Mesenteric fat pad (tissue), 1 donor: ENCODE measurements around the gene PRSS27. TPM values are rescaled to one million over a fixed set of nuclear protein-coding genes. Genes with fewer than 3 reads are reported as not detected.
A peak's percentile ranks its signal among the peaks of the same experiment; 100 is the strongest.
"Not testable (repeated sequence)": the region's sequence is repeated elsewhere in the genome, so short reads cannot be mapped to it uniquely, and the experiment has no call there.

Source experiments
- DNase-seq: peaks from one replicate; pipeline ENCODE4 v3.0.0-alpha.2; 2020; ENCODE audit warnings: low spot score
- total RNA-seq: library from RNA; stranded (reverse); fragmentation: NEBNext Ultra II Directional; extraction: Animal tissue kit (Norgen Biotek cat#: 25700); gene quantifications from one replicate; pipeline ENCODE4 v1.2.1, GENCODE V29; 2021
- donor health status: DM: yes; HTN: yes; CAD: no.

PRSS27 gene
- total RNA-seq, 1 donor from 2014 or later = 0.48 TPM

DNA sequence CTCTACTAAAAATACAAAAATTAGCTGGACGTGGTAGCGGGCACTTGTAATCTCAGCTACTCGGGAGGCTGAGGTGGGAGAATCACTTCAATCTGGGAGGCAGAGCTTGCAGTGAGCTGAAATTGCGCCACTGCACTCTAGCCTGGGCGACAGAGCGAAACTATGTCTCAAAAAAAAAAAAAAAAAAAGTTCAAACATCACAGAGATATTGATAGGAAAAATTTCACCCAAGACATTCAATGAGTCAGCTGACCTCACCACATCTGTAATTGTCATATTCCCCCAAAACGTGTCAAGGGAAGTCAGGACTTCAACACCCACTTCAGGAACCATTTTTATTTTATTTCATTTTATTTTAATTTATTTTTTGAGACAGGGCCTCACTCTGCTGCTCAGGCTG, 8.0 kb upstream of the PRSS27 start:
- no peak for DNase-seq

DNA sequence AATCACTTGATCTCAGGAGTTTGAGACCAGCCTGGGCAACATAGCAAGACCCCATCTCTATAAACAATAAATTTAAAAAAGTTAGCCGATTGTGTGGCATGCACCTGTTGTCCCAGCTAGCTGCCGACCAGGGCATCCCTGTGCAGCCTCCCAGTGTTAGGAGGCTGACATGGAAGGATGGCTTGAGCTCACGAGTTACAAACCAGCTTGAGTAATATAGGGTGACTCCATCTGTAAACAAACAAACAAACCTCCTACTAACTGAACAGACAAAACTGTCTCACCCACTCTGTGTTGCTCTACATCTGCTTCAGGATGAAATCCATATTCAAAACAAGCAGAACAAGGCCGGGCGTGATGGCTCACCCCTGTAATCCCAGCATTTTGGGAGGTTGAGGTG, 6.9 kb upstream of the PRSS27 start:
- no peak for DNase-seq

- no peak for DNase-seq
Measured at GRCh38 chr16:2724816-2725348, 4.9 kb upstream of the PRSS27 start.

DNA sequence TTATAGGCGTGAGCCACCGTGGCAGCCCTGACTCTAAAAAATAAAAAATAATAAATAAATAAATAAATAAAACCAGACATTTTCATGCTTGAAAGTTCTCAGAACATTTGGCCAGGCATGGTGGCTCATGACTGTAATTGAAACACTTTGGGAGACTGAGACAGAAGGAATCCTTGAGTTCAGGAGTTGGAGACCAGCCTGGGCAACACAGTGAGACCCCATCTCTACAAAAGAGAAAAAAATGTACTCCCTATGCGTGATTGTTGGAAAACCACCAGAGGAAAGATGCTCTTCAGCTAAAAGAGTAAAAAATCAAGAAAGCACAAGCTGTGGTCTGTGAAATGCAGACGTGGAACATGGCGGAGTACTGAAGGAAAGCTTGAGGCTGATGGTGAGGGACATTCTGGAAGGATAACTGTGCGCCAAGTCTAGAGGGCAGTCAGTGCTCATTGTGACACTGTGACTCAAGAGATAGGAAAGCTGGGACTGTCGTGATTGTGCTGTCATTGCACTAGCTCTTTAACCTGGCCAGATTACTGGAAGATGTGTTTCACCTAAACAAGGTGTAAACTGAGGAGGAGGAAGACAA, 4.2 kb upstream of the PRSS27 start:
- no peak for DNase-seq

- not testable (repeated sequence) for DNase-seq
Measured at GRCh38 chr16:2721634-2722173, 1.7 kb upstream of the PRSS27 start.

DNA sequence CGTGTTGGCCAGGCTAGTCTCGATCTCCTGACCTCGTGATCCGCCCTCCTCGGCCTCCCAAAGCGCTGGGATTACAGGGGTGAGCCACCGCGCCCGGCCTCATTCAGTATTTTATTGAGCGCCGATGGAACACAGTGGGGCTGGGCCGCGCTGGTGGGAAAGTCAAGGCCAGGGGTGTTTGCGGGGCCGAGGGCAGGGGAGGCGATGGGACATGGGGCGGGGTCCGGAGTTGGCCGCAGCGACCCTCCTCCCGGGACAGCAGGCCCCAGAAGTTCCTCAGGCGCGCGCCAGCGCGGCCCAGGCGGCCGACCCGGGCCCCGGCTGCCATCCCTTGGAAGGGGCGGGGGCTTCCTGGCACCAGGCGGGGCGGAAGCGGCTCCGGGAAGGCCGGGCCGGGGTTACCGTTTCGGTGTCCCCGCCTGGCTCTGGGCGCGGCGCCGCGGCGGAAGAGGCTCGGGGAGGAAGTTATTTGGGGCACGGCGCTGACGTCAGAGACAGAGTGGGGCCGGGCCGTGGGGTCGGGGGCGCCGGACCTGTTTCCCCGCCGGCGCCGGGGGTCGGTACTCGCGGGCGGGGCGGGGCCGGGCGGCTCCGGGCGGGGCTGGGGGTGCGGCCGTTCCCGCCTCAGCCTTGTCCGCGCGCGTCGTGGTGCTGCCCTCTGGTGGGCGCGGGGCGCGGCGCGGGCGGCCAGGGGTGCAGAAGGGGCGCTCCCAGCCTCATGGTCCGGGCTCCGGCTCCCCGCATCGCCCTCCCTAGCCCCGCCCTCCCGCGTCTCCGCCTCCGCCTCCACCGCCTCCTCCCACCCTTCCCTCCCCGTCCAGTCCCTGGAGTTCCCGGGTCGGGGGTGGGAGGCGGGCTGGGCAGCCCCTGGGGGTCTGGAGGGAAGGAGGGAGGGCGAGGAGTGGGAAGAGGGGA, 952 bp upstream of the PRSS27 start:
- peak; percentile 97 for DNase-seq

- no peak for DNase-seq
Measured at GRCh38 chr16:2719328-2720063, 528 bp downstream of the PRSS27 start.

DNA sequence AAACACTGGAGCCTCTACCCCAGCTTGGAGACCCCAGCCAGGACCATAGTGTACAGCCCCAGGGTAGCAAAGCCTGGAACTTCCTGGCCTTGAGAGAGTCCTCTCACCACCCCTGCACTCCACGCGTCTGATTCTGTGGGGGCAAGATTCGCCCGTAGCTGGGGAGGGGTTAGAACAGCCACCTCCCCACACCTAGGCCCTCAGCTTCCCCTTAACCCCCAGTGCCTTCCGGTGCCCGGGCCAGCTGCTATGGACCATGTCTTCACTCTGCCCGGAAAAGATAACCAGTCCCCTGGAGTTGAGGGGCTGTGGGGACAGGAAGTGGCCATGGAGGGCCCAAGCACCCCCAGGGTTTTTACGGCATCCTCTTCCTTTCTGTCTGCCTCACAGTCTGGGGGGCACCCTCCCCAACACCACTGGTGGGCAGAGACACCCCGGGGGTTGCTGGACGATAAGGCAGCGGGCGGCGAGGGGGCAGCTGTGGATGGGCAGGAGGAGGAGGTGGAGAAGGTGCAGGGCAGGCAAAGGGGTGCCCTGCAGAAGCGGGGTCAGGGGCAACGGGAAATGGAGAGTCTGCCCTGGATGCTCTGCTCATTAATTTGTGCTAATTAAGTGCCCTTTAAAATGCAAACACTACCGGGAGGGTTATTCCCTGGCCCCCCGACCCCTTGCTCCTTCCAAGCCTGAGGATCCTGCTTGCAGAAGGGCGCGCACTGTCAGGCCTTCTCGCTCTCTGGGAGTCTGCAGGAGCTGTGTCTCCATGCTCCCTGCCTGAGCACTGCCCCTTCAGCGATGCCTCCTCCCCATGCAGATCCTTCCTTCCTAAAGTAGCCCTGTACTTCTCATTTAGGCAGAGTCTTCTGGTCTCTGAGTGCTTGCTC, 2.4 kb downstream of the PRSS27 start:
- DNase-seq = no peak

DNA sequence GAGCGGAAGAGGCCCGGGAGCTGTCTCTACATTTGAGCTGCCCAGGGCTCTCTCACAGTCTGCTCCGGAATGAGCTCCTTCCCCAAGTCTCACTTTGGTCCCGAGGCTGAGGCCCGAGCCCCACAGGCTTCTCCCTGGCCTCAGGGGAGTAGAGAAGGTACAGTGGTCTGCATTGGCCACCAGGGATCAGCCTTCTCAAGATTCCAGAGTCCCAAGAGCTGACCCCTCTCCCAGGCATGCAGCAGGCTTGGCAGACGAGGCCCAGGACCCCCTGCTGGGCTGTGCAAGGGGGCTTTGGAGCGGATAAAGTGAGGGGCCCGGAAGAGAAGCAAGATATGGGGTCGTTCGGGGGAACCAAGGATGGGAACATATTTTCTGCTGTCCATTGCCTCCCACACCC, 3.1 kb downstream of the PRSS27 start:
- no peak for DNase-seq

DNA sequence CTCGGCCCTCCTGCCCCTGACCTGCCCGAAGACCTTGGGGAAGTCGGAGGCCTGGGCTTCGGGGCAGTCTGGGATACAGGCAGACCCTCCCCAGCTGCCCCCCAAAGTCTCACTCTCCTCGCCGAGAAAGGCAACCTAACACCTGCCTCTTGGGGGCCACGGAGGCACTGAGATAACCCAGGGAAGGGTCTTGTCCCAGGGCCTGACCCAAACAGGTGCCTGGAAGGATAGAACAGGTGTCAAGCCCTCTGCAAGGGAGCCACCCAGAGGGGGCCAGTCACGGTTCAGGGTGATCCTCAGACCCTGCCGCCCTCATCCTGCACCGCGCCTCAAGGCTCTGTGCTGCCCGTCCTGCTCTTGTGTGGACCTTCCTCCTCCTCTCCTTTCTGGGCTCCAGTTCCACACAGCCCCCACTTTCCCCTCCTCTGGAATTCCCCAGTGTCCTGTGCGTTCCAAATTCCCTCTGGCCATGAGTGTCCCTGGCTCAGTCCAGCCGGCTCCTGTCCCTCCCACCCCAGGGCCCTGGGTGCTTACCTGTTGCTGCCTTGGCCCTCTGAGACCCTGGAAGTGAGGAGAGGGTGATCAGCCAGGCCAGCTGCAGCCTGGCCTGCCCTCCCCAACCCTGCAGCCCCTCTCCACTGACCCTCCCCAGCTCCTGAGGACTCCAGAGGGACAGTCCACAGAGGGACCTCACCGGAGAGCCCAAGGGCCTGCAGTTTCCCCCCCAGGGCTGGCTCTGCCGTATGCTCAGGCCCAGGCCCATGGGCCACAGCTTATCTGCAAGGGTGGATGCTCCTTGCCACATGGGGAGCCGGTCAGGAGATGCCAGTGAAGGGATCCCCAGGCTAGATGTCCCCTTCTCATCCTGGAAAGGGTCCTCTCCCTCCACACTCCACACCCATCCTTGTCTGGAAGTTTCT, 3.8 kb downstream of the PRSS27 start:
- DNase-seq = no peak

DNA sequence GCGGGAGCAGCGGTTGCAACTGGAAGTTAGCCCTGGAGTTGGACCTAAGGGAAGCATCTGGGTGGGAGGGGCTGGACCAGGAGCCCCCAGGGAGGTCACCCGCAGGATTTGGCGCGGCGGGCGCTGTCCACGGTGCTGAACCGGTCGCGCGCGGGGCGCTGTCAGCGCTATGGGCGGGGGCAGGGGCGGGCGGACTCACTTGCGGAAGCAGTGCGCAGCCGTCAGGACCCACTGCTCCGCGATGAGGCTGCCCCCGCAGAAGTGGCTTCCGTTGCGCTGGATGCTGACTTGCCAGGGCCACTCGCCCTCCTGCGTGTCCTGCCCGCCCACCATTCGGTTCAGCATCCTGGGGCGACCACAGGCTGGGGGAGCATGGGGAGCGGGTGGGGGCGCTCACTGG, 4.5 kb downstream of the PRSS27 start:
- peak; percentile 93 for DNase-seq

- DNase-seq = no peak
Measured at GRCh38 chr16:2715064-2715463, 5.0 kb downstream of the PRSS27 start.

GRCh38 chr16:2713985-2714774, 5.8 kb downstream of the PRSS27 start:
- DNase-seq = no peak

DNA sequence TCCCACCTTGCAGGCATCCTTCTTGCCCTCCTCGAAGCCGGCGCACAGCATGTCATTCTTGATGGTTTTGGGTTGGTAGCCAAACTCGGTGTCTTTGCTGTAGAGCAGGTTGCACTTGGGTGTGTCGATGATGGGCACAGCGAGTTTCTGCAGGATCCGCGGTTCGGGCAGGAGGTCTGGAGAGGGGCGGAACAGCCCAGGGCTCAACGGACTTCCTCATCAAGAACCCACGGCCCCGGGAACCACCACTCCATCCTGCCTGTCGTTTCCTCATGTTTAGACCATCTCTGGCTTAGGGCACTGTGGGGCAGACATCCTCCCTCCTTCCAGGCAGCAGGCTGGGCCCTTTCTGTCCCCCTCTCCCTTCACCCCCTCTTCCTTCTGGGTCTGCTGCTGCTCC, 6.5 kb downstream of the PRSS27 start:
- DNase-seq = no peak

DNA sequence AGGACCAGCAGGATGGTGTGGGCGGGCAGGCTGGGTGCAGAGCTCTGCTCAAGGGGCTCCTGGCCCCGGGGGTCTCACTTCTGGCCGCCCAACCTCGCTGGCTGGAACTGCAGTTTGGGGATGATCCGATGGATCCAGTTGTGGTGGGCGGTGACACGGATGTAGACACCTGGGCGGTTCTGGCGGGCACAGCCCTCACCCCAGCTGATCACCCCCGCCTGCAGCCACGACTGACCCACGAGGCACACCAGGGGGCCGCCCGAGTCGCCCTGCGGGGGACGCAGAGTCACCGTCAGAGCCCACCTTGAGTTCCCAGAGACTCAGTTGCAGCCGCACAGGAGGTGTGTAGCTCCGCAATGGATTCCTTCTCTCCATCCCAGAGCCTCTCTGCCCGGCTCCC, 7.5 kb downstream of the PRSS27 start:
- no peak for DNase-seq

DNA sequence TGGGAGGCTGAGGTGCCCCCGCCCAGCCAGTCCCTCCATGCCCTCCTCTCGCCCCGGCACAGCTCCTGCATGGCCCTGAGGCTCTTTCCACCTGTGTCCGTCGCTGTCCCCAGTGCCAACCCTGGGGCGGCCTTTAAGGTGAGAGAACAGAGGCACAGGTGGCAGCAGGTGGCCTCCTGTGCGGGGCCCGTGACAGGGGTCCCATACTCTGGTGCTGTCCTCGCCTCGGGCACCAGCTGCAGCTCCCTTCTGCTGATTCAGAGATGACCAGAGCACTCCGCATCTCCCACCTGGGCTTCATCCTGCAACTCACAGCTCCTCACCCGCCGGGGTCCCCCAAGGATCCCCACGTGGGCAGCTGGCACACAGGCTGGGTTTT, 8.0 kb downstream of the PRSS27 start:
- no peak for DNase-seq

DNA sequence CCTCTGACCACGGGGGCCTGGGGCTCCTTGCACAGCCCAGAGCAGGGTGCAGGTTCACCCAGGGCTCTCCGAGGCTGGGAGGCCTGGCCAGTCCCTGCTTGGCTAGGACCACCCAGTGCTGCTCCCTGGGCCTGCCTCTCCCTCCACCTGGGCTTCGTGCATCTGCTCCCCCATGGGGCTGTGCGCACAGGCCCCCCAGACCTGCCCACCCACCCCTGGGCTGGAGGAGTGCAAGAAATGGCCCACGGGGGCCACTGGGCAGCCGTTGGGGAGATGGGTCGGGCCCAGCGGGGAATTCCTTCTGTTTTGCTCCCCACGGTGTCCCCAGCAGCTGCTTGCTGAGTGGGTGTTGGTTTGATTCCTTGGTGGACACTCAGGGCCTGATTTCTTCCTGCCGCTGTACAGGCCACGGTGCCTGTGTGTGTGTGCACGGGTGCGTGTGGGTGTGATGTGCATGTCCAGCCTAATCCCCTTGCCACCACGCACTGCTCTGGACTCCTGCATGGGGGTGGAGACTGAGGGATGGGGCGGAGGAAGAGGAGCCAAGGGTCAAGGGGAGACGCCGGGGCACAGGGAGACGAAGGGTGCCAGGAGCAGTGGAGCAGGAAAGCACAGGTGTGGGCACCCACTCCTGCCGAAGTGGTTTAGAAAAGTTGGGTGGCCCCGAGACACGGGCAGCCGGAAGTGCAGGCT, 8.5 kb downstream of the PRSS27 start:
- no peak for DNase-seq

DNA sequence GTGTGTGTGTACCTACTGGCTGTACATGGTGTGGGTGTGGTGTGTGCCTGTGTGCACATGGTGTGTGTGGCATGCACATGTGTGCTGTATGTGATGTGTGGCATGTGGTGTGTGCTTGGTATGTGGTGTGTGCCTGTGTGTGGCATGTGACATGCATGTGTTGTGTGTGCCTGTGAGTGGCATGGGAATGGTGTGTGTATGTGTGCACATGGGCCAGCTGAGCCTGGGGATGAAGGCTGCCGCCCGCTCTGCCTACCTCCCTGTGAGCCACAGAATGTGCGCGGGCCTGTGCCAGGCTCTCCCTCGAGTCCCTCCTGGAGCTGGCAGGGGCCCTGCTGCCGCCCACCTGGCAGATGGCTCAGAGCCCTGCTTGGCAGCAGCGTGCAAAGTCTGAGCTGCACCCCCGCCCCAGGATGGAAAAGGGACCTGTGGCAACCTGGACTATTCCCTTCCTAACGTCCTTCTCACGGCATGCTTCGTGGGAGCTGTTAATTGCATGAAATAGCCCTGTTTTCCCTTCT, 9.3 kb downstream of the PRSS27 start:
- DNase-seq = no peak
